ENCODE data around the gene CYP2J2.
"Not testable (repeated sequence)": the region's sequence is repeated elsewhere in the genome, so short reads cannot be mapped to it uniquely, and the experiment has no call there.

The CYP2J2 gene

DNA sequence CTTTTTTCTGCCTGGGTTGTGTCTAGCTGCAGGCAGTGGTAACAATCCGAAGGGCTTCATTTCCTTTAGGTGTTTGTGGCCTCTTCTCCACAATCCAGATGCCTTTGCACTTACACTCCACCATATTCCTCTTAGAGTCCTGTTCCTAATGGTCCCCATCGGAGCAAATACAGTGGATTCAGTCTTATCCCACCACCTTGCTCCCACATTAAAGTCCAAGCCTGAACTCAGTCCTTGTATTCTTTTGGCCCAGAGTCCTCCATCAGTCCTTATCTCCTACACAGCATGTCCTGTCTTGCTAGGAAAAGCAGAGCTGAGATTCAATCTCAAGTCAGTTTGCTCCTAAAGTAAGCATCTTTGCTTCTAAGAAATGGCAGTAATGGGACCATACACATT, 8.8 kb downstream of the CYP2J2 start:
- no peak for DNase-seq (ENCODE audit: low spot score)

- DNase-seq (ENCODE audit: low spot score): no peak
Measured at GRCh38 chr1:59917026-59917784, 9.4 kb downstream of the CYP2J2 start.

DNA sequence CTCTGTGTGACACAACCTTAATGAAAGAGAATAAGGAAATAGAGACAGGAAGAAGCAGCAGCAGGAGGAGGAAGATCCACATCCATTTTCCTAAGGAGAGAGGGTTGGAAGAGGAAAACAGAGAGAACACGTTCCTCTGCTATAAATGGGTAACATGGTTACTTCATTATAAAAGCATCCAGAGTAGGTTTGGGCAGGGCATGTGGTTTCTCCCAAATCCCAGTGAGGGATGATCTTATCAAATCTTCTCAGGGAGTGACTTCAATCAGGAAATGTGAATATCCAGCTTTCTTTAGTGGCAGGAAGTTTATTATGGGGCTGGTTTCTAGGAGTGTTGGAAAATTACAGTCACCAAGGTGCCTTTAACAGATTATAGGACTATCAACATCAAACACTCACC, 11.1 kb downstream of the CYP2J2 start:
- no peak for DNase-seq (ENCODE audit: low spot score)

GRCh38 chr1:59914791-59915286, 11.7 kb downstream of the CYP2J2 start:
- DNase-seq (ENCODE audit: low spot score): not testable (repeated sequence)

DNA sequence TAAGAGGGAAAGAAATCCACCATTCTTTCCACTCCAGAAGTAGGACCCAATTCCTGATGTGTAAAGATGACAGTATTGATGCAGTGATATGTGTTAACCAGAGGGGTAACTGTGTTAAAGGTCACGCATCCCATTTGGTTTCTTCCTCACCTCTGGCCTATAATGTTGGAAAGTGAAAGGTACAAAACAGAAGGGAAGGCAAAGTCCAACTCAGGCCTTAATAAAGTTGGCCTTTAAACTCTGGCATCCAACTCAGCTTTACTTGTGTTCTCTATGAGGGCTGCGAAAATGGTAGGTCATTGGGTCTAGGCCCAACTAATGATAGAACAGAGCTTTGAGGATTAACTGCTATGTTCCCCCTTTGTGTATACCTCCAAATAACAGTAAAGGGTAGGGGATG, 17.9 kb downstream of the CYP2J2 start:
- no peak for DNase-seq (ENCODE audit: low spot score)

GRCh38 chr1:59908084-59908483, 18.5 kb downstream of the CYP2J2 start:
- no peak for DNase-seq (ENCODE audit: low spot score)

DNA sequence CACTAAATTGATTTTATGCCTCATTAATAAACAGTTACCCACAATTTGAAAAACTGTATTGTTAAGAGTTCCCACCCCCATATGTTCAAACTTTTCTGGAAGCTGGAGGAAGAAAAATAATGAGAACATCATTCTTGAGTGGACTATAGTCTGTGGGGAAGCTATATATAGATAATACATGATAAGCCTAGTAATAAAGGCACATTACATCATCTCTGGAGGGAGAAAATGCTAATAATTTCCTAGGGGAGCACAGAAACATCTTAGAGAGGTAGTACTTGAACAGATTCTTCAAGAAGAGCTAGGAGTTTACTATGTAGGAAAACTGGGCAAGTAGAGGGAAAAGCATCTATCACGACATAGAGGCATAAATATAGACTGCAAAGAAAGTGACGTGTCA, 19.6 kb downstream of the CYP2J2 start:
- DNase-seq (ENCODE audit: low spot score): no peak

GRCh38 chr1:59903141-59903754, 23.3 kb downstream of the CYP2J2 start:
- DNase-seq (ENCODE audit: low spot score): no peak

- no peak for DNase-seq (ENCODE audit: low spot score)
Measured at GRCh38 chr1:59901770-59902388, 24.7 kb downstream of the CYP2J2 start.

- DNase-seq (ENCODE audit: low spot score): no peak
Measured at GRCh38 chr1:59900640-59901039, 25.9 kb downstream of the CYP2J2 start.

DNA sequence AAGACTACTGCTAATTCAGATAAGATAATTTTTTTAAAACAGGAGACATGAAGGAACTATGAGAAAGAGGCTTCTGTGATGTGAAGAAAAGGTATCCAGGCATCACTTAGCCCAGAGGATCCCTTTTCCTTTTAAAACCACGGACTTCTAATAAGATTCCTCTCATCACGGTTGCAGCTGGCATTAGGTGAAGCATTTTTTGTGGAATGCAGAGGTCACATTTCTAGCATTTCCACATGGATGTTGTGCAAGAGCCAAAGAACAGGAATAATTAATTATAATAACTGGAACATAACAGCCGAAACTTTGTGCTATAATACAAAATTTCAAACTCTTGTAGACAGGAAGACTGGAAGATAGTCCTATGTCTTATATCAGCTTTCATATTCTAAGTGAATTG, 27.6 kb downstream of the CYP2J2 start:
- DNase-seq (ENCODE audit: low spot score): no peak

DNA sequence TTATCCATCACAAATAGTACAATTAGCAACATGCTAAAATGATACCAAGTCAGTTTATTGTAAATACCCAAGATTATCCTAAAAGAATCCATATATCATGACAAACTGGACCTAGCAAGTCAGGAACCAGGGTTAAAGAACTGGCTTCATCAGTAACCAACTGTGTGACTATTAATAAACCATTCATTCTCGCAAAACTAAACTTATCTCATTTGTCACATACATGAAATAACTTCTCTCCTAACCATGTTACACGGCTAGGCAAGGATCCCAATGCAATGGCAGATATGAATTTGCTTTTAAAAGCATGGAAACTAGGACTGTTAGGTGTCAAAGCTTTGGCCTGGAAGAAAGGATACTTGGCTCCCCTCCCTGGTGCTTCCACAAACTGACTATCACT, 29.4 kb downstream of the CYP2J2 start:
- DNase-seq (ENCODE audit: low spot score): no peak

DNA sequence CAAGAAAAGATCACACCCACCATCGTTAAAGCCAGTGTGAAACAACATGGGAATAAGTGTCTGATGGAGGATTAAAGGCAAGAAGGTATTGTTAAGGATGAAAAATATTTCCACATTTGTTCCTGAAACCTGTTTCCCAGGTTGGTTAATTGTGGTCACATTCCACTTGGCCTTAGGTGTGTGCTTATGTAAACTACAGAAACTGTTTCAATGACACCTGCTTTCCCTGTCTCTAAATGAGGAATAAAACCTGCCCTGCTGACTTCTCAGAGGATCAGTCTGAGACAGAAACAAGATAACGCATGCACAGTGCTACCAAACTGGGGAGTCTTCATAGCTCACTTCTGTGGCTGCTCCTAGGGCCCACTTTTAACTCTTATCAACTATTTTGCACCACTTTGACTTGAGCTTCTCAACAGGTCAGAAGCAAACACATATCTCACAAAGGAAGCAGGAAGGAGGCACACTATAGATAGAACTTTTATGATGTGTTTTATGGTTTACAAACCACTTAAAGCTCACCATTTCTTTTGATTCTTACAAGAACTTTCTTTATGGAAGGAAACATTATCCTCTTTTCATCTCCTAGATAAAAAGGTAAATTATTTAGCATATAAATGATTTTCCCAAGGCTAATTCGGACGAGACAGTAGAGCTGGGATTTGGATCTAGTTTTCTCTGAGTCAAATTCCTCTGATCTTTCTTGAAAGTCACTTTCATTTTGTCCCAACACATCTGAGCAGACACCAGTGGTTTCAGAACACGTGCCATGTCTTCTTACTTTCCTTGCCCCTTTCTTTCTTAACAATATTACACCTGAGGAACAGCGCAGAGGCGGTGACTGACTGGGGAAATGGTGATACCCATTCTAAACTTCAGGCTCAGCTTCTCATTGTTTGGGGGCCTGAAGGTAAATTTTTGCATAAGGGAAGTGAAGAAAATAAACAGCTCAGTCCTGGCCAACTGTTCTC, 33.4 kb downstream of the CYP2J2 start:
- DNase-seq (ENCODE audit: low spot score): no peak

- DNase-seq (ENCODE audit: low spot score): no peak
Measured at GRCh38 chr1:59885160-59885832, 41.3 kb downstream of the CYP2J2 start.

- DNase-seq (ENCODE audit: low spot score): no peak
Measured at GRCh38 chr1:59880735-59881134, 45.8 kb downstream of the CYP2J2 start.

DNA sequence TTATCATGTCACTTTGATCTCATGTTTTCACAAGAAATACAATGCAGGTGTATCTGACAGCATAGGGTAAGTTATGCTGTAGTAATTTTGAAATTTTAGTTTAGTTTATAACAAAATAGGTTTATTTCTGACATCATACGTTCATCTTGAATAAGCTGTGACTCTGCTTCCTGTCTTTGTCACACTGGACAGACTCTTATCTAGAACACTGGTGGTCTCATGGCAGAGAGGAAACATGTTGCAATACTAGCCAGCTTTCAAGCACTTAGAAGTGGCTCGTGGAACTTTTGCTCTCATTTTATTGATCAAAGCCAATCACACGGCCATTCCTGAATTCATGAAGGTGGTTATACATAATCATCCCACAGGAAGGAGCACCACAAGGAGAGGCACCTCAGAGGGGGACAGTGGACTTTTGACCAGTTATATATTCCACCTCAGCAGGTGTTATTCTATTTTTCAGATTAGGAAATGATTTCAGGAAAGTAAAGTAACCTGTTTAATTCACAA, 46.5 kb downstream of the CYP2J2 start:
- no peak for DNase-seq (ENCODE audit: low spot score)

DNA sequence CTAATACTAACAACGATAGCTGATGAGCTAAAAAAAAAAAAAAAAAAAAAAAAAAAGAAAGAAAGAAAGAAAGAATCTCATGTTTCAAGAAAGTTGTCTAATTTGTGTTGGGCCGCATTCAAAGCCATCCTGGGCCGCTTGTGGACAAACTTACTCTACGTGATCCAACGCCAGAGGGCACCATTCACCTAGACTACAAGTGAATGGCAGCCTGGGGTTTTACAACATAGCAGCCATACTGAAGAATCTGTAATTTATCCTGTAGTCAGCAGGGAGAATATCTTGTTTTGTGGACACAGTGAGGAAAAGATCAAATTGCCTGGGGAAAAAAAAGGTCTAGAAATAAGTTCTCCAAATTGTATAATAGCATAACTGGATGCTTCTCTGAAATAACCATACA, 47.0 kb downstream of the CYP2J2 start:
- DNase-seq (ENCODE audit: low spot score): peak; percentile 19

GRCh38 chr1:59878370-59878769, 48.2 kb downstream of the CYP2J2 start:
- no peak for DNase-seq (ENCODE audit: low spot score)

- no peak for DNase-seq (ENCODE audit: low spot score)
Measured at GRCh38 chr1:59877108-59877682, 49.4 kb downstream of the CYP2J2 start.

DNA sequence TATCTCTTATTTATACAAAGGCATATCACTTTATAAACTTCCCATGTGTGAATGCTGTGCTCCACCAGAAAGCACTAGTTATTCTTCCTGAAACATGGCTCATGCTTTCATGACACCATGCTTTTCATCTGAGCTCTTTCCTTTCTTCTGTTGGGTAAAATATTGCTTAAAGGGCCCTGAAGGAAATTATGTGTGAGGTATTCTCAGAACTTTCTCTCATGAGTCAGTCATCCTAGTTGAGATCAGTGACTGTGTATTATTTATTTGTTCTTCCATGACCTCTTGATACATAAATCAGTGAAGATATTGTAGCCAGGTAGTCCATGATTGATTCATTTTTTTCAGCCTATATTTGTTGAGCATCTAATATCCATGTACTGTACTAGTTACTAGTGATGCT, 54.8 kb downstream of the CYP2J2 start:
- DNase-seq (ENCODE audit: low spot score): no peak

- no peak for DNase-seq (ENCODE audit: low spot score)
Measured at GRCh38 chr1:59866462-59866861, 60.1 kb downstream of the CYP2J2 start.

Data from HuH-7.5 (cell line).